NCI-H1694 (cell line): ENCODE results near the gene UGT2B11.
"Not testable (repeated sequence)": the region's sequence is repeated elsewhere in the genome, so short reads cannot be mapped to it uniquely, and the experiment has no call there.

Source experiments
- DNase-seq: peaks from one replicate; lab custom pipeline; 2025; lab: John Stamatoyannopoulos, UW

The UGT2B11 gene

DNA sequence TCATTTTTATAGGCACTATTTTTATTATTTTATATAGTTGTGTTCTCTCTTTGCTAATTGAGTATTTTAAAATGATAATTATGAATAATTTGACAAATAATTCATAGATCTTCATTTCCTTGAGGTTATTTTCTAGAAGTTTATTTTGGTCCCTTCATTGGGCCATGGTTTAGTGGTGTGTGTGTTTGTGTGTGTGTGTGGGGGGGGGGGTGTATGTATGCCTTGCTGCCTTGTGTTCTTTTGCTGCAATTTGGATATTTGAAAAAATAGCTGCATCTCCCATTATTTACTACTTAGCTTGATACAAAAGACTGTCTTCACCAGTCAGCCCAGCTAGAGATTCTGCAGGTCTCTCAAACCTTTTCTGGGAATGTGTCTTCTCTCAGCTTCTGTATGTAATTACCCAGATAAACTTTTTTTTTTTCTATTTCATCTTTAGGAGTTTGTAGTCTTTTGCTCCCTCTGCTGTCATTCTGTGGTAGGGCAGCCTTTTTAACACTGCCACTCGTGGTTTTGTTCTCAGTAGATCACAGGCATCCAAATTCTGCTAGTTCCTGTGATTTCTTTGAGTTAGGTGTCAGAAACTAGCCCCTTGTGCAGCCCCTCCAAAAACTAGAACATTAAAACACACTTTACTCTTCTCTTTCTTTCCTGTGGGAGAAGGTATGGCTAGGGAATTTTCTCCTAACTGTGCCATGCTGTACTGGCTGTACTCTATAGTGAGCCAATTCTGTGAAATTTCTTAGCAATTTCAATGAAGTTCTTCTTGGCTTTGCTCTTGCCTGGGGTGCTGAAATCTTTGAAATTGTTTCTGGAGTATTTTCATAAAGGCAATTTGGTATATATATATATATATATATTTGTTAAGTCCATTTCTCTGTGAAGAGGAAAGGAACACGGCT, 44.1 kb downstream of the UGT2B11 start:
- DNase-seq = not testable (repeated sequence)

DNA sequence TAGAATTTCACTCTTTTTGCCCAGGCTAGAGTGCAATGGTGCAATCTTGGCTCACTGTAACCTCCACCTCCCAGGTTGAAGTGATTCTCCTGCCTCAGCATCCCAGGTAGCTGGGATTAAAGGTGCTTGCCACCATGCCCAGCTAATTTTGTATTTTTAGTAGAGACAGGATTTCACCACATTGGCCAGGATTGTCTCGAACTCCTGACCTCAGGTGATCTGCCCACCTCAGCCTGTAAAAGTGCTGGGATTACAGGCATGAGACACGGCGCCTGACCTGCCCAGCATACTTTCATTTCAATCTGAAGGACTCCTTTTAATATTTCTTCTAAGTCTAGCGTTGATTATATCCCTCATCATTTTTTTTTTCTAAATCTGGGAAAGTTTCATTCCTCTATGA, 45.4 kb downstream of the UGT2B11 start:
- not testable (repeated sequence) for DNase-seq

DNA sequence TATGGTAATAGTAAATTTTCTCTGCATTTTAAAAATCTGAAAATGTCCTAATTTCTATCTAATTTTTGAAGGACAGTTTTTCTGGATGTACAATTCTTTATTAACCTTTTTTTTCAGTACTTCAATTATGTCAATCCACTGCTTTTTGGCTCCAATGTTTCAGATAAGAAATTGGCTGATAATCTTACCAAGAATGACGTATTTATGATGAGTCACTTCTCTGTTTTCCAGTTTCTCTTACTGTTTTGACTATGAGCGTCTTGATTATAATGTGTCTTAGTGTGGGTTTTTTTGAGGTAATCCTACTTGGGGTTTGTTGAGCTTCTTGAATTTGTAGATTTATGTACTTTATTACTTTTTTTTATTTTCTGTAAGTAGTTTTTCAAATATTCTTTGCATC, 47.2 kb downstream of the UGT2B11 start:
- DNase-seq = no peak

DNA sequence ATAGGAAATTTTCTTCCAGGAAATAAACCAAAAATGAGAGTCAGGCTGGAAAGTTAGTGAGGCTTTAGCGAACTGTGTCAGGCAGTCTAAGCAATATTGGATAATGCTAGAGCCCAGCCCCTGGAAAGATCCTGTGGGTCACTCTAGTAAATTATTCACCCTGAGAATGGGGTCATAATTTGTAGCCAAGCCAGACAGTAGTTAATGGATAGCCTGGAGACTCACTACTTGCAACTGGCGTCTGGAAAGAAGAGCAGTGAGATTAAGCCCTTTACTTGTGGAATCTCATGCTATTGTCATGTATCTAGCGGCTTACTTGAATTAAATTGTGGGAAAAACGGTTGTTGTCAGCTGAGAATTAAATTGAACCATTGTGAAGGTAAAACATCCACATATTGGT, 48.2 kb downstream of the UGT2B11 start:
- DNase-seq = not testable (repeated sequence)

DNA sequence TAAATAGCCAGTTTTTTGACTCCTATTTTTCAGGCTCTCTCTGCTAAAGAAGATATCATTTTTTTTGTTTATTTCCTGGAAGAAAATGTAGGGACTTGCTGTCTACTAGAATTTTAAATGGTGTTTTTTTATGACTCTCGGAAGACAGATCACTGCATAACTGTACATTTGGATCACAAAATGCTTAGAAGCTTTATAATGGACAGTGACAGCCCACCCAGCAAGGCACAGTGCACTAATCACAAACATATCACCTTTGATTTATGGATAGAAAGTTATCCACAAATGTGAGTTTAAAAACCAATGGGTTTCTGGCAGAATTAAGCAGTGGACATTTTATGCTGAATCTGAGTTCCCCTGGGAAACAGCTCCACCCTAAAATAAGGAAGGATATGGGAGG, 48.8 kb downstream of the UGT2B11 start:
- DNase-seq = not testable (repeated sequence)

DNA sequence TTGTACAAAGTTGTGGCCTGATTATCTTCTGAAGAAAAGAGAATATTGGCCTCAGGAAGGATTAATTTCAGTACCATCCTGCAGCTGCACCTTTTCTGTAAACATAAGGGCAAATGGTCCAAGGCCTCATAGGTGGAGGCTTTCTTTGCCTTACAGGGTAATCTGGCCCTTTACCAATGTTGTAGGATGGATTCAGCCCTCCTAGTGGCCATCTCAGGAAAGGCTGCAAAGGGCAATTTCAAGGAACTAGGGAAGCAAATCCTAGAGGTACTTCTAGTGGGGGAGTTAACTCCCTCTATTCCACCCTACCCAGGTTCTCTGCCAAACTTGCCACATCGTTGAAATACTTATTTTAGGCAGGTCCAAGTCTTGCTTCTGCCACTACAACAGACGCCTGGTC, 57.6 kb downstream of the UGT2B11 start:
- no peak for DNase-seq

DNA sequence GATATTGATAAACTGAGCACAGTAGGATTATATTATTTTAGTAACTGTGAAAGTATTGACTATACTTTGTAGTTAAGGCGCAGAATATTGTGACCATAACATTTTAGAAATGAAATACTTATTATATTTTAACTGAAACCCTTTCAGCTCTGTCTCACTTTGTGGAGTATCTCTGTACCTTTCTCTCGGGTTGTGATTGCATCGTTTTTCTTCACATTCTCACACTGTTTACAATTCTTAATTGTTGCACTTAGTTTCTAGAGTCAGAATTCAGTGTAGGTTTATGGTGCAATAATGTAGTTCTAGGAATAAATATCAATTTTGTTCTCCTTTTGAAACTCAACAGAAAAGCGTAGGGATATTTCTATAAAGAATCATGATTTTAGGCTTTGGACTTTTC, 60.5 kb downstream of the UGT2B11 start:
- no peak for DNase-seq
